Mesodermal cell (in vitro differentiated cells): Measurements from ENCODE around the gene NLRP3.
"Not testable (repeated sequence)": the region's sequence is repeated elsewhere in the genome, so short reads cannot be mapped to it uniquely, and the experiment has no call there.

Experiments
- H3K27ac ChIP-seq: 2 replicates; pipeline ENCODE4 v1.7.0; 2013; ENCODE audit warnings: mild to moderate bottlenecking, low read depth, low read length, moderate library complexity; ENCODE audit not compliant: severe bottlenecking
- H3K36me3 ChIP-seq: 2 replicates; pipeline ENCODE4 v1.7.1; 2013; ENCODE audit warnings: mild to moderate bottlenecking, low read length, moderate library complexity; ENCODE audit not compliant: control insufficient read depth, insufficient read depth
- H3K4me1 ChIP-seq: one replicate; pipeline ENCODE4 v1.7.1; 2013; ENCODE audit warnings: mild to moderate bottlenecking, low read length; ENCODE audit not compliant: insufficient read depth, control insufficient read depth, poor library complexity, severe bottlenecking
- H3K4me3 ChIP-seq: 2 replicates; pipeline ENCODE4 v1.7.0; 2013; ENCODE audit warnings: low read length, control low read depth, mild to moderate bottlenecking; ENCODE audit not compliant: insufficient read depth, poor library complexity, severe bottlenecking; ENCODE audit errors: extremely low read depth
- H3K9me3 ChIP-seq: 2 replicates; pipeline ENCODE4 v1.7.1; 2013; ENCODE audit warnings: mild to moderate bottlenecking, low read length, moderate library complexity; ENCODE audit not compliant: control insufficient read depth
- WGBS, 2 experiments: methylation state at CpG; one replicate each; pipeline ENCODE4 v1.1.5; 2013; ENCODE audit warnings: missing lambda C conversion rate in 2 of 2; ENCODE audit not compliant: insufficient coverage in 2 of 2; 5-methylcytosine and 5-hydroxymethylcytosine counted together

NLRP3 gene

DNA sequence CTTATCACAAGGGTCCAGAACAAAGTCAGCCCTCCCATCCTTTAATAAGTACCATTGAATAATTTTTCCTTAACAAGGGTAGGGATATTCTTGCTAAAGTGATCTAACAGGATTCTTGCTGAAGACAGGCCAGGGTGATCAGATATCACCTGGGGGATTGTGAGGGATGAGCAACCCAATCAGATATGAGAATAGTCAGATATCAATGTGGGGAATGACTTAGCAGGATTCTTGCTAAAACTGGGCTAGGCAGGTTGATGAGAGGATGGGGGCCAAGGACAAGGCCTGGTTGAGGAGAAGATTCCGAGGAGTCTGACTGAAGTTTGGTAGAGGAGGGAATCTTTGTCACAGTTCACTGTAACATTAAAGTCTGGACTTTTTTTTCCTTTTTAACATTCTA is 23.9 kb upstream of the NLRP3 start:
- peaks cover 8% of the 10 kb centered on the region for H3K4me1 ChIP-seq
- H3K9me3 ChIP-seq = no peaks in the 10 kb centered on the region
- no peak overlapping the region for H3K27ac ChIP-seq
- 86% methylated on average over 1 of the region's 1 CpG; no CpG with 5 or more reads in 1 of the 2 experiments for WGBS, 2 experiments
- H3K36me3 ChIP-seq = no peaks in the 10 kb centered on the region
- H3K4me3 ChIP-seq = no peak overlapping the region

DNA sequence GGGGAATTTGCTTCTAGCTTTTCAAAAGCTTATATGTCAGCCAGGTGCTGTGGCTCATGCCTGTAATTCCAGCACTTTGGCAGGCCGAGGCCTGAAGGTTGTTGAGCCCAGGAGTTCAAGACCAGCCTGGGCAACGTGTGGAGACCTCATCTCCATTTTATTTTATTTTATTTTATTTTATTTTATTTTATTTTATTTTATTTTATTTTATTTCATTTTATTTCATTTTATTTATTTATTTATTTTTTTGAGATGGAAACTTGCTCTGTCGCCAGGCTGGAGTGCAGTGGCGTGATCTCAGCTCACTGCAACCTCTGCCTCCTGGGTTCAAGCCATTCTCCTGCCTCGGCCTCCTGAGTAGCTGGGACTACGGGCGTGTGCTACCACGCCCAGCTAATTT is 20.9 kb upstream of the NLRP3 start:
- H3K9me3 ChIP-seq, H3K27ac ChIP-seq, H3K4me1 ChIP-seq, H3K4me3 ChIP-seq, H3K36me3 ChIP-seq: not testable (repeated sequence)
- 80% methylated on average over 4 to 7 of the region's 8 CpGs for WGBS, 2 experiments

DNA sequence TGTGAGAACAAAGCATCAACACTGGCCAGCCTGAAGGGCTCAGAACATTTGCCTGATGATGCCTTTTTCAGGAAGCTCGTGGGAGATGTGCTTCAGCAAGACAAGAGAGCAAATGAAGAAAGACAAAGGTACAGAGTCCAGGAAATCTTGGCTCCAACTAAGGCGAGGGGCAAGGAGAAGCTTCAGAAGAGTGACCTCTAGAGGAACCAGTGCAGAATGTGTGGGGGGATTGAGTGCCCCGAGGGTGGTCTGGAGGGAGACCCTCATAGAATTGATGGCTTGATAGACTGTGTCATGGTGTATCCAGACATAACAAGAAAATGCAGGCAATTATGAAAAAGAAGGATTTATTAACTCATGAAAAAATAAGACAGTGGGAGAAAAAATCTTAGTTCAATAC is 15.3 kb upstream of the NLRP3 start:
- Histone ChIP-seq H3K27ac (no peak overlapping the region), H3K4me1 (no peaks in the 10 kb centered on the region)
- WGBS, 2 experiments = 44 to 56% methylated on average over 2 to 3 of the region's 3 CpGs

DNA sequence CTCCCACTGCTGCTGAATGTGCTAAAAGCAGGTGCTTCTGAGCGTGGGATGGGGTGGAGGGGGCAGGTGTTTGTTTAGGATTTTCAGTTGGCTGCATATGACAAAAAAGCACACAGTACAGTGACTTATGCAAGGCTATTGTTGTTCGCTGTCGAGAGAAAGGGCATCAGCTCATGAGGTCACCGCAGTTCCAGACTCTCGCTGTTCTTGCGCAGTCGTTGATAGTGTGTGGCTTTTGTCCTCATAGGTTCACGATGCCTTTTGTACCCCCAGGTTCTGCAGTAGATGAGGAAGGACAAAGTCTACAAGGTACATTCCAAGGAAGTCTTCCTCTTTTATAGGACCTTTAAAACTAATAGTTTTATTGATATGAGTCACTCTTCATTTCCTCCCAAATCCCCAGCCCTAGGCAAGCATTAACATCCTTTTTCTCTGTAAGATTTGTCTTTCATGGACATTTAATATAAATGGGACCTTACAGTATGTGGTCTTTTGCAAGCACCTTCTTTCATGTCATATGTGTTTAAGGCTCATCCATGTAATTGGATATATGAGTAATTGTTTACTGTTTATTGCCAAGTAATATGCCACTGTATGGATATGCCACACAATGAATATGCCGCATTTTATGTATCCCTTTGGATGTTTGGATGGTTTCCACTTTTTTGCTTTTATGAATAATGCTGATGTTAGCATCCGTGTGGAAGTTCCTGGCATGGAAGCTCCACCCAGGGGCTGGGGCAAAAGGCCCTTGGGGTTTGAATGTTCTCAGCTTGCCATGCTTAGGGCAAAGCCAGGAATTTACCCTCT is 14.5 kb upstream of the NLRP3 start:
- H3K9me3 ChIP-seq = no peaks in the 10 kb centered on the region
- H3K4me1 ChIP-seq = no peaks in the 10 kb centered on the region
- whole genome bisulfite sequencing, 2 experiments = 92 to 97% methylated on average over 6 to 10 of the region's 10 CpGs
- no peak overlapping the region for H3K27ac ChIP-seq
- H3K36me3 ChIP-seq = no peaks in the 10 kb centered on the region
- H3K4me3 ChIP-seq = no peak overlapping the region

More for the DNA sequence above, 15.3 kb upstream of the NLRP3 start:
- no peaks in the 10 kb centered on the region for H3K9me3 ChIP-seq
- no peaks in the 10 kb centered on the region for H3K36me3 ChIP-seq
- H3K4me3 ChIP-seq = no peak overlapping the region

DNA sequence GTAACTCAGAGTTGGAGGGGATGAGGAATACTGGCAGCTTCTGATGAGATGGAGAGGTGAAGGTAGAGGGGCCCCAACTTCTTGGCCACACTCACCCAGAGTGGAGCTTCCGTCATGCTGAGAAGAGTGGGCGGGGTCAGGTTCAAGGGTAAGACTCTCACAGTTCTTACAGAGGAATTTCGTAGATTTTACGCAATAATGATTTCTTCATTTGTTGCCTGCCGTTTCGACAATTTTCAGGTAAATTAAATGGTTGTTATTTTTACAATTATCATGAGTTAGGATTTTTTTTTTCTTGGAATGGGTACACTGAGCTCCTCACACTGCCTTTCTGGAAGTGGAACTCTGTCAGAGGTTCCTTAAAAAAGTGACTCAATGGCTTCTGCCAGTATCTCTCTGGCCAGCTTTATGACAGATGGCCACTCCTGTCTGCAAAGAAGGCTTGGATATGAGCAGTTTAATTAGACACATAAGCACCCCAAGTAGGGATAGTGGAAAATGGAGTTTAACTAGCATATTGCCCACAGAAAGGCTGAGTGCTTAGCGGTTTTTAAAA is 13.8 kb upstream of the NLRP3 start:
- no peak overlapping the region for H3K4me3 ChIP-seq
- no peaks in the 10 kb centered on the region for H3K4me1 ChIP-seq

DNA sequence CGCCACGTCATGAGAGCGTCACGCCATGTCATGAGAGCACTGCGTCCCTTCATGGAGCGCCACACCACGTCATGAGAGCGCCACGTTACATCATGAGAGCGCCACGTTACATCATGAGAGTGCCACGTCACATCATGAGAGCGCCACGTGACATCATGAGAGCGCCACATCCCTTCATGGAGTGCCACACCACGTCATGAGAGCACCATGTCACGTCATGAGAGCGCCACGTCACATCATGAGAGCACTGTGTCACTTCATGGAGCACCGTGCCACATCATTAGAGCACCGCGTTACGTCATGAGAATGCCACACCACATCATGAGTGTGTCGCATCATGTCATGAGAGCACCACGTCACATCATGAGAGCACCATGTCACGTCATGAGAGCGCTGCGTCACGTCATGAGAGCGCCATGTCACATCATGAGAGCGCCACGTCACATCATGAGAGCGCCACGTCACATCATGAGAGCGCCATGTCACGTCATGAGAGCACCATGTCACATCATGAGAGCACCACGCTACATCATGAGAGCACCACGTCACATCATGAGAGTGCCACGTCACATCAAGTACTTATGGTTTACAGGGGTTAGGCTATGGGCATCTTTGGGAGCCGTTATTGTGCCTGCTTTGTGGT is 9.8 kb upstream of the NLRP3 start:
- 94% methylated on average over 40 of the region's 40 CpGs for WGBS, 2 experiments
- Histone ChIP-seq H3K36me3 (no peaks in the 10 kb centered on the region), H3K27ac (no peak overlapping the region), H3K9me3 (no peaks in the 10 kb centered on the region), H3K4me3 (no peak overlapping the region), H3K4me1 (no peaks in the 10 kb centered on the region)

More for the DNA sequence above, 13.8 kb upstream of the NLRP3 start:
- no peak overlapping the region for H3K27ac ChIP-seq
- 81 to 95% methylated on average over 4 of the region's 7 CpGs for WGBS, 2 experiments
- no peaks in the 10 kb centered on the region for H3K36me3 ChIP-seq
- H3K9me3 ChIP-seq = no peaks in the 10 kb centered on the region

DNA sequence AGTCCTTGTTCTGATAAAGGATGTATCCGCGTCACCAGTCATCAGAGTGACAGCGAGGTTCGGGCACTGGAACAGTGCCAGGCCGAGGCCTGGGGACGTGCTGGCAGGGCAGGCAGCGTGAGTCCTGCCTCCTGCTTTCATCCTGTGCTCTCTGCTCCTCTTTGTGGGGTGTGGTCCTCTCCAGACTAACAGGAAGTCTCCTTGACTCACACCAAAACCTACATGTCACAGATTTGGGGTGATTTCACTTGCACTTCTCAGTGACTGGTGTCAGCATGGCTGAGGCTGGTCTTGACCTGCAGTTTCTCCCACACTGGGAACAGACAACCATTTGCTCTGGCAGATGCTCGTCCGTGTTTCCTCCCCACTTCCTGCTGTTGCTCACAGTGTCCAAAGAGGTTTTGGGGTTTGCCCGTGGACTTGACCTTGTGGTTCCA is 8.8 kb upstream of the NLRP3 start:
- H3K36me3 ChIP-seq = no peaks in the 10 kb centered on the region
- no peaks in the 10 kb centered on the region for H3K4me1 ChIP-seq
- H3K4me3 ChIP-seq = no peak overlapping the region
- H3K9me3 ChIP-seq = no peaks in the 10 kb centered on the region
- no peak overlapping the region for H3K27ac ChIP-seq
- WGBS, 2 experiments = 90 to 91% methylated on average over 9 of the region's 10 CpGs

DNA sequence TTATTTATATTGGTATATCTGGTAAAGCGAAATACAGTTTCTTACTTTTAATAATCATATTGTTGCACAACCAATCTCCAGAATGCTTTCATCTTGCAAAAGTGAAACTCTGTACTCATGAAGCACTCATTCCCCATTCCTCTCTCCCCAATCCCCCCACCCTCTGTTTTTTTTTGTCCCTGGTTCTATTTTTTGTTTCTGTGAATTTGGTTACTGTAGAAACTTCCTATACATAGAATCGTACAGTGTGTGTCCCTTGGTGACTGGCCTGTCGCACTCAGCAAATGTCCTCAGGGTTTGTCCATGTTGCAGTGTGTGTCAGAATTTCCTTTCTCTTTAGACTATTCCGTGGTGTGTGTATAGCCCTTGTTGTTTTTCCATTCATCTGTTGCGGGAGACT is 7.9 kb upstream of the NLRP3 start:
- WGBS, 2 experiments = 80 to 87% methylated on average over 1 to 4 of the region's 5 CpGs

DNA sequence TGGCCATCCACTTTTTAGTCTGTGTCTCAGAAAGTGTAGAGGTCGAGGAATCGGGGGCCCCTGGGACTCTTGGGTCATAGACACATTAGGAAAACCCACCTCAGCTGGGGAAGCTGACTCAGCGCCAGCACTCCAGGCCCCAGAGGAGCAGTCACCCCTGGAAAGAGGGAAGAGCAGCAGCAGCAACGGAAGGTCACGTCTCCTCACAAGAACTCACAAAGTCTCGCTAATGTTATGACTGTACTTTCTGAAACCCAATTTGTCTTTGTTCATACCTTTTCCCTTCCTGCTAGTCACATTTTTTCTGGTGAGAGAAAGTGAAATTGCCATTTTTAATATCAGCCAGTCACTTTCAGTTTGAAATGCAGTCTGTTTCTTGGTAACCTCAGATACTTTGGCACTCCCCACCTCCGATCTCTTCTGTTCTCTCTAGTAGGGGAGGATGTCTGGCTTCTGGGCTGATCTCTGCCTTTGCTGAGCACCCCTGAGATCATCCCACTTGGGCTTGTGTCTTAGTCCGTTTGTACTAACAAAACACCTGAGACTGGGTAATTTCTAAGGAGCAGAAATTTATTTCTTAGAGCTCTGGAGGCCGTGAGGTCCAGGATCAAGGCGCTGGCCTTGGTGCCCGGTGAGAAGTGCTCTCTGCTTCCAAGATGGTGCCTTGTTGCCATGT is 6.0 kb upstream of the NLRP3 start:
- H3K4me1 ChIP-seq = peaks cover under 1% of the 10 kb centered on the region
- H3K27ac ChIP-seq = no peak overlapping the region
- no peak overlapping the region for H3K4me3 ChIP-seq
- H3K36me3 ChIP-seq = no peaks in the 10 kb centered on the region
- 94% methylated on average over 6 to 9 of the region's 11 CpGs for WGBS, 2 experiments
- no peaks in the 10 kb centered on the region for H3K9me3 ChIP-seq

More for the DNA sequence above, 7.9 kb upstream of the NLRP3 start:
- Histone ChIP-seq H3K4me1 (no peaks in the 10 kb centered on the region), H3K4me3 (no peak overlapping the region), H3K27ac (no peak overlapping the region), H3K9me3 (no peaks in the 10 kb centered on the region), H3K36me3 (no peaks in the 10 kb centered on the region)

DNA sequence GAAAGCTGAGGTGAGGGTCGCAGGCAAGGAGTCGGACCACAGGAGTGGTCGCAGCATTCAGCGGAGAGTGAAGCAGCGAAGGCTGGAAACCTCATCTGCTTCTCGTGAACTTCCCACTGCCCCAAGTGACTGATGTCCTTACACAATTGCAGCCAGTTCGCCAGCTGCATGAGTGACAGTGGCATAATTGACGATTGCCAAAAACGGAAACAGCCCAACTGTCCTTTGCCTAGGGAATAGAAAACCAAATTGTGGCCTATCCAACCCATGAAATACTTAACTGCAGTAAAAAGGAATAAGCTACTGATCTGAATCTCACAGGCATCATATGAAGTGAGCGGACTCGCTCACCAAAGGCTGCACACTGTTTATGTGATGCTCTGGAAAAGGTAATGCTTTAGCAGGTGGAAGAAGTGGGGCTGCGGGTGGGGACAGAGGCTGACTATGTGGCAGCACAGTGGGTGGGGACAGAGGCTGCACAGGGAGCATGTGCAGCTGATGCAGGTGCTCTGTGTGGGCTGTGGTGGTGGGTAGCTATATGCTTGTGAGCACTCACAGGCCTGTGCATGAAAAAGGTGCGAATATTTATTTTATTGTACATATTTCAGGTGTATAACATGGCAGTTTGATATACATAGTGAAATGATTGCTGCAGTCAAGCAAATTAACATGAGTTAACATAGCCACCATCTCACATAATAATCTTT is 4.2 kb upstream of the NLRP3 start:
- H3K9me3 ChIP-seq = no peaks in the 10 kb centered on the region
- no peaks in the 10 kb centered on the region for H3K36me3 ChIP-seq
- no peak overlapping the region for H3K27ac ChIP-seq
- H3K4me1 ChIP-seq = peaks cover 4% of the 10 kb centered on the region
- no peak overlapping the region for H3K4me3 ChIP-seq
- WGBS, 2 experiments = 90 to 93% methylated on average over 9 to 12 of the region's 13 CpGs
